Body of pancreas (tissue), 4 donors: Measurements from ENCODE around the gene SLC1A4. TPM values are rescaled to one million over a fixed set of nuclear protein-coding genes. Genes with fewer than 3 reads are reported as not detected.

Source experiments
- ATAC-seq: fragments of 150-250 bp; one replicate; pipeline ENCODE4 v1.9.1; 2016
- DNase-seq, 4 donors: peaks; one replicate each; pipeline ENCODE4 v3.0.0-alpha.2; 2019
- H3K27ac ChIP-seq, 4 donors: fragments of 200-600 bp; sonication (generic); 1 replicate in 3 of 4; 2 replicates in 1 of 4; pipeline versions ENCODE4 v1.5.1 to v1.6.1; 2016 to 2019; ENCODE audit warnings: mild to moderate bottlenecking in 1 of 4, mixed read lengths in 1 of 4, moderate library complexity in 1 of 4
- H3K27me3 ChIP-seq, 2 donors: fragments of 200-600 bp; sonication (generic); one replicate each; pipeline ENCODE4 v1.6.0; 2016; ENCODE audit warnings: mild to moderate bottlenecking in 1 of 2
- H3K36me3 ChIP-seq, 2 donors: fragments of 200-600 bp; sonication (generic); replicated peaks in 1 of 2; 2 replicates each; pipeline ENCODE4 v1.5.1; 2016; ENCODE audit warnings: low read depth in 2 of 2; ENCODE audit not compliant: insufficient read depth in 1 of 2
- H3K4me1 ChIP-seq: fragments of 200-600 bp; sonication (generic); one replicate; pipeline ENCODE4 v1.6.0; 2016
- H3K4me3 ChIP-seq, 2 donors: fragments of 200-600 bp; sonication (generic); 1 replicate in 1 of 2; 2 replicates in 1 of 2; pipeline ENCODE4 v1.5.1; 2016 to 2019
- H3K9me3 ChIP-seq, 3 donors: fragments of 200-600 bp; sonication (generic); 1 replicate in 2 of 3; 2 replicates in 1 of 3; pipeline ENCODE4 v1.5.1; 2016
- CTCF ChIP-seq, 7 experiments: fragments of 450-650 bp in 4 of 7; fragments of 200-600 bp in 3 of 7; sonication (generic) in 3 of 7; IDR thresholded peaks; one replicate each; pipeline ENCODE4 v1.5.1; 2016 to 2019; ENCODE audit warnings: antibody characterized with exemption in 7 of 7
- POLR2A ChIP-seq, 3 donors: fragments of 450-650 bp; IDR thresholded peaks; one replicate each; pipeline ENCODE4 v1.6.1; 2016; ENCODE audit warnings: antibody characterized with exemption in 3 of 3, mild to moderate bottlenecking in 2 of 3
- WGBS, 2 donors: methylation state at CpG; one replicate each; pipeline ENCODE4 v1.1.5; 2017; 5-methylcytosine and 5-hydroxymethylcytosine counted together
- intact Hi-C: fragments of 100-400 bp; cut with DNase I; formaldehyde crosslinking; loops from one replicate; pipeline ENCODE4 v1.15.1; 2023
- total RNA-seq, 2 donors: library from RNA; depleted of rRNA; stranded (reverse); fragments of >200 nt; gene quantifications; one replicate each; pipeline ENCODE4 v1.1.0, GENCODE V29; 2016

The SLC1A4 gene
- total RNA-seq, 2 donors from 2014 or later = 14.5 to 25.4 TPM

GRCh38 chr2:65064728-65065552, 75.7 kb downstream of the SLC1A4 start:
- ATAC-seq = peak; percentile 47
- 31 to 33% methylated on average over 14 of the region's 14 CpGs for WGBS, 2 donors
- no peaks in the 10 kb centered on the region for H3K27me3 ChIP-seq
- DNase-seq = peak; percentile 53 to 84 (median 70)
- TF ChIP-seq POLR2A (IDR thresholded peaks at IDR 0.05) = peak in 2 of 3 donors; percentile 15 to 42
- TF ChIP-seq CTCF (IDR thresholded peaks at IDR 0.05) = peak; percentile 38 to 88 (median 60)
- intact Hi-C loops = no loop called here
- H3K36me3 ChIP-seq = no peaks in the 10 kb centered on the region
- H3K4me1 ChIP-seq = peaks cover 77% of the 10 kb centered on the region
- peak overlapping the region; percentile 19 to 82 (median 58) for H3K27ac ChIP-seq
- no peaks in the 10 kb centered on the region for H3K9me3 ChIP-seq
- H3K4me3 ChIP-seq = no peak overlapping the region

- DNase-seq (no peak), ATAC-seq (no peak)
- Histone ChIP-seq H3K4me1 (peaks cover 52% of the 10 kb centered on the region), H3K36me3 (peaks cover 0 to 2% of the 10 kb centered on the region in 2 donors), H3K4me3 (no peak overlapping the region), H3K9me3 (no peaks in the 10 kb centered on the region), H3K27me3 (no peaks in the 10 kb centered on the region), H3K27ac (no peak overlapping the region)
- 72 to 78% methylated on average over 14 of the region's 14 CpGs for WGBS, 2 donors
- intact Hi-C loops = no loop called here
- TF ChIP-seq CTCF (IDR thresholded peaks at IDR 0.05) = no peak
- no peak for TF ChIP-seq POLR2A (IDR thresholded peaks at IDR 0.05)
Measured at GRCh38 chr2:65067806-65068553, 78.8 kb downstream of the SLC1A4 start.

GRCh38 chr2:65069439-65069824, 80.2 kb downstream of the SLC1A4 start:
- H3K4me3 ChIP-seq = no peak overlapping the region
- peak overlapping the region in 2 of 4 donors; percentile 15 to 23 for H3K27ac ChIP-seq
- ATAC-seq (no peak), DNase-seq (no peak)
- H3K9me3 ChIP-seq = no peaks in the 10 kb centered on the region
- TF ChIP-seq POLR2A (IDR thresholded peaks at IDR 0.05) (no peak), CTCF (IDR thresholded peaks at IDR 0.05) (no peak)
- H3K4me1 ChIP-seq = peaks cover 40% of the 10 kb centered on the region
- WGBS, 2 donors = 88% methylated on average over 2 to 6 of the region's 6 CpGs
- H3K36me3 ChIP-seq = peaks cover 0 to 2% of the 10 kb centered on the region in 2 donors
- H3K27me3 ChIP-seq = no peaks in the 10 kb centered on the region
- intact Hi-C loops = no loop called here

- Histone ChIP-seq H3K27ac (peak overlapping the region in 3 of 4 donors; percentile 15 to 23 (median 15)), H3K27me3 (no peaks in the 10 kb centered on the region), H3K9me3 (no peaks in the 10 kb centered on the region), H3K4me3 (no peak overlapping the region), H3K36me3 (peaks cover 0 to 2% of the 10 kb centered on the region in 2 donors), H3K4me1 (peaks cover 32% of the 10 kb centered on the region)
- ATAC-seq (no peak), DNase-seq (no peak)
- intact Hi-C loops = loop anchor here (10.0 kb wide), 1 partner anchor 54 kb away; no protein-coding TSS in a partner anchor
- no peak for TF ChIP-seq POLR2A (IDR thresholded peaks at IDR 0.05)
- no peak for TF ChIP-seq CTCF (IDR thresholded peaks at IDR 0.05)
- 63 to 70% methylated on average over 5 to 8 of the region's 8 CpGs for WGBS, 2 donors
Measured at GRCh38 chr2:65070172-65070830, 81.1 kb downstream of the SLC1A4 start.
